HepG2 (cell line): ENCODE results near the gene GPC6. TPM values are rescaled to one million over a fixed set of nuclear protein-coding genes. Genes with fewer than 3 reads are reported as not detected.
A peak's percentile ranks its signal among the peaks of the same experiment; 100 is the strongest.

ENCODE experiments used
- ELF3 ChIP-seq: IDR thresholded peaks from 2 replicates; pipeline ENCODE4 v1.6.1; 2016; ENCODE audit warnings: missing genetic modification reagents, missing compliant biosample characterization
- FOSL2 ChIP-seq: sonication (generic); formaldehyde crosslinking; IDR thresholded peaks from 2 replicates; pipeline ENCODE4 v1.4.0; 2020; ENCODE audit warnings: missing genetic modification reagents
- GATAD2A ChIP-seq: IDR thresholded peaks from 2 replicates; pipeline ENCODE4 v1.6.1; 2016
- GLI4 ChIP-seq: sonication (generic); formaldehyde crosslinking; IDR thresholded peaks from 2 replicates; pipeline ENCODE4 v1.5.1; 2020; ENCODE audit warnings: missing genetic modification reagents, mild to moderate bottlenecking, moderate library complexity, borderline replicate concordance
- GMEB1 ChIP-seq: sonication (generic); formaldehyde crosslinking; IDR thresholded peaks from 2 replicates; pipeline ENCODE4 v1.5.1; 2020; ENCODE audit warnings: missing genetic modification reagents, mild to moderate bottlenecking, borderline replicate concordance
- HMG20A ChIP-seq: IDR thresholded peaks from 2 replicates; pipeline ENCODE4 v1.6.1; 2016; ENCODE audit warnings: borderline replicate concordance
- JUND ChIP-seq: sonication (generic); formaldehyde crosslinking; IDR thresholded peaks from 2 replicates; pipeline ENCODE4 v1.8.0; 2022; ENCODE audit warnings: mild to moderate bottlenecking, missing genetic modification reagents
- KDM2A ChIP-seq: sonication (generic); formaldehyde crosslinking; IDR thresholded peaks from 2 replicates; pipeline ENCODE4 v1.4.0; 2020; ENCODE audit warnings: low read depth, missing genetic modification reagents, borderline replicate concordance
- POGK ChIP-seq: sonication (generic); formaldehyde crosslinking; conservative IDR thresholded peaks from 2 replicates; pipeline ENCODE4 v1.8.0; 2022; ENCODE audit warnings: mild to moderate bottlenecking, moderate library complexity, missing genetic modification reagents
- RXRB ChIP-seq: IDR thresholded peaks from 2 replicates; pipeline ENCODE4 v1.6.1; 2016; ENCODE audit warnings: borderline replicate concordance, missing genetic modification reagents, missing compliant biosample characterization
- ZHX1 ChIP-seq: sonication (generic); formaldehyde crosslinking; IDR thresholded peaks from 2 replicates; pipeline ENCODE4 v1.8.1; 2022; ENCODE audit warnings: low read depth, mild to moderate bottlenecking, missing genetic modification reagents
- ZNF644 ChIP-seq: IDR thresholded peaks from 2 replicates; pipeline ENCODE4 v1.6.1; 2016; ENCODE audit warnings: low read depth
- ZNF766 ChIP-seq: sonication (generic); formaldehyde crosslinking; IDR thresholded peaks from 2 replicates; pipeline ENCODE4 v1.5.0; 2020; ENCODE audit warnings: missing genetic modification reagents, borderline replicate concordance
- ZNF782 ChIP-seq: sonication (generic); formaldehyde crosslinking; IDR thresholded peaks from 2 replicates; pipeline ENCODE4 v1.4.0; 2020; ENCODE audit warnings: missing genetic modification reagents, mild to moderate bottlenecking, borderline replicate concordance
- ZSCAN9 ChIP-seq: IDR thresholded peaks from 2 replicates; pipeline ENCODE4 v1.6.1; 2016; ENCODE audit warnings: borderline replicate concordance
- polyA plus RNA-seq, 8 experiments: library from polyadenylated mRNA; depleted of rRNA in 3 of 8; stranded (reverse) in 7 of 8; unstranded in 1 of 8; fragments of >200 nt; fragmentation: Illumina TruSeq in 4 of 8; extraction: Trizol in 4 of 8; gene quantifications; 2 replicates each; pipeline versions ENCODE4 v1.2.1 to v1.2.3, GENCODE V29; 2011 to 2016; ENCODE audit warnings: low read depth in 4 of 8, missing spikeins in 1 of 8, mixed read lengths in 1 of 8; ENCODE audit not compliant: insufficient read depth in 1 of 8
- total RNA-seq, 5 experiments: library from RNA; depleted of rRNA; stranded (reverse); fragments of >200 nt; fragmentation: Illumina TruSeq; extraction: Trizol; gene quantifications; 2 replicates each; pipeline ENCODE4 v1.2.3, GENCODE V29; 2016; ENCODE audit warnings: low read depth in 1 of 5
- TF ChIP-seq, protein P1 (sequence below): sonication (generic); formaldehyde crosslinking; IDR thresholded peaks from 2 replicates; pipeline ENCODE4 v1.8.1; 2023; ENCODE audit warnings: mild to moderate bottlenecking, moderate library complexity, missing genetic modification reagents
- TF ChIP-seq, protein P2 (sequence below): IDR thresholded peaks from 2 replicates; pipeline ENCODE4 v1.6.1; 2018; ENCODE audit warnings: missing genetic modification reagents, mild to moderate bottlenecking, missing compliant biosample characterization
- TF ChIP-seq, protein P3 (sequence below): sonication (generic); formaldehyde crosslinking; IDR thresholded peaks from 2 replicates; pipeline ENCODE4 v1.4.0; 2020; ENCODE audit warnings: missing genetic modification reagents

GPC6 gene
- total and polyA plus RNA-seq, 2 of the 13 experiments (the other 11 are each of a cell fraction or from before 2014, with no cell fraction given), result 24.5 to 33.9 TPM

- TF ChIP-seq ZHX1 (CRISPR knock-in tag) (0 out of 2 replicates have a peak, but pooled peaks have one; percentile 54), HMG20A (CRISPR knock-in tag) (peak; percentile 70; the same call in 1 of the 2 replicates), JUND (CRISPR knock-in tag) (no peak), GLI4 (no peak), ZNF644 (CRISPR knock-in tag) (peak; percentile 94), ZNF766 (no peak), RXRB (CRISPR knock-in tag) (peak; percentile 82), KDM2A (CRISPR knock-in tag) (0 out of 2 replicates have a peak, but pooled peaks have one; percentile 27), GATAD2A (CRISPR knock-in tag) (peak; percentile 95), GMEB1 (CRISPR knock-in tag) (0 out of 2 replicates have a peak, but pooled peaks have one; percentile 11), POGK (peak; percentile 78), ZNF782 (CRISPR knock-in tag) (peak; percentile 56; the same call in 1 of the 2 replicates), FOSL2 (CRISPR knock-in tag) (peak; percentile 71), ZSCAN9 (peak; percentile 72; the same call in 1 of the 2 replicates), ELF3 (peak; percentile 43; the same call in 1 of the 2 replicates)
- TF ChIP-seq, protein P1, sequence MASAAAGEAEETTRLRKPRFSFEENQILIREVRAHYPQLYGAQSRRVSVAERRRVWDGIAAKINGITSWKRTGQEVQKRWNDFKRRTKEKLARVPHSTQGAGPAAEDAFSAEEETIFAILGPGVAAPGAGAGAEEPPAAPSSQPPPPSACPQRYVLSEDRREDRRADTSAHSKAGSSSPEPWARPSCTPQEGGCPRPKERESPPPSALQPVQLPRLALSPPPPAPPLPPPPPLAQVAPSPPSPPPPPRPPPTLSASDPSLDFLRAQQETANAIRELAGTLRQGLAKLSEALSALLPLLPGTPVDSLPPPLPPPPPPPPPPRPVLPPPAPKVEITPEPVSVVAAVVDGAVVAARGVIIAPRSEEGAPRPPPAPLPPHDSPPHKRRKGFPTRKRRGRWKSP (CRISPR knock-in tag), result 0 out of 2 replicates have a peak, but pooled peaks have one; percentile 49
- TF ChIP-seq, protein P2, sequence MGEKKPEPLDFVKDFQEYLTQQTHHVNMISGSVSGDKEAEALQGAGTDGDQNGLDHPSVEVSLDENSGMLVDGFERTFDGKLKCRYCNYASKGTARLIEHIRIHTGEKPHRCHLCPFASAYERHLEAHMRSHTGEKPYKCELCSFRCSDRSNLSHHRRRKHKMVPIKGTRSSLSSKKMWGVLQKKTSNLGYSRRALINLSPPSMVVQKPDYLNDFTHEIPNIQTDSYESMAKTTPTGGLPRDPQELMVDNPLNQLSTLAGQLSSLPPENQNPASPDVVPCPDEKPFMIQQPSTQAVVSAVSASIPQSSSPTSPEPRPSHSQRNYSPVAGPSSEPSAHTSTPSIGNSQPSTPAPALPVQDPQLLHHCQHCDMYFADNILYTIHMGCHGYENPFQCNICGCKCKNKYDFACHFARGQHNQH (CRISPR knock-in tag), result peak; percentile 68
- TF ChIP-seq, protein P3, sequence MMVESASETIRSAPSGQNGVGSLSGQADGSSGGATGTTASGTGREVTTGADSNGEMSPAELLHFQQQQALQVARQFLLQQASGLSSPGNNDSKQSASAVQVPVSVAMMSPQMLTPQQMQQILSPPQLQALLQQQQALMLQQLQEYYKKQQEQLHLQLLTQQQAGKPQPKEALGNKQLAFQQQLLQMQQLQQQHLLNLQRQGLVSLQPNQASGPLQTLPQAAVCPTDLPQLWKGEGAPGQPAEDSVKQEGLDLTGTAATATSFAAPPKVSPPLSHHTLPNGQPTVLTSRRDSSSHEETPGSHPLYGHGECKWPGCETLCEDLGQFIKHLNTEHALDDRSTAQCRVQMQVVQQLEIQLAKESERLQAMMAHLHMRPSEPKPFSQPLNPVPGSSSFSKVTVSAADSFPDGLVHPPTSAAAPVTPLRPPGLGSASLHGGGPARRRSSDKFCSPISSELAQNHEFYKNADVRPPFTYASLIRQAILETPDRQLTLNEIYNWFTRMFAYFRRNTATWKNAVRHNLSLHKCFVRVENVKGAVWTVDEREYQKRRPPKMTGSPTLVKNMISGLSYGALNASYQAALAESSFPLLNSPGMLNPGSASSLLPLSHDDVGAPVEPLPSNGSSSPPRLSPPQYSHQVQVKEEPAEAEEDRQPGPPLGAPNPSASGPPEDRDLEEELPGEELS, result peak; percentile 78
Observed at GRCh38 chr13:94119360-94119936, 892.8 kb downstream of the GPC6 start (continued).
